ENCODE data around the gene TNFAIP8L1.

Gene TNFAIP8L1

DNA sequence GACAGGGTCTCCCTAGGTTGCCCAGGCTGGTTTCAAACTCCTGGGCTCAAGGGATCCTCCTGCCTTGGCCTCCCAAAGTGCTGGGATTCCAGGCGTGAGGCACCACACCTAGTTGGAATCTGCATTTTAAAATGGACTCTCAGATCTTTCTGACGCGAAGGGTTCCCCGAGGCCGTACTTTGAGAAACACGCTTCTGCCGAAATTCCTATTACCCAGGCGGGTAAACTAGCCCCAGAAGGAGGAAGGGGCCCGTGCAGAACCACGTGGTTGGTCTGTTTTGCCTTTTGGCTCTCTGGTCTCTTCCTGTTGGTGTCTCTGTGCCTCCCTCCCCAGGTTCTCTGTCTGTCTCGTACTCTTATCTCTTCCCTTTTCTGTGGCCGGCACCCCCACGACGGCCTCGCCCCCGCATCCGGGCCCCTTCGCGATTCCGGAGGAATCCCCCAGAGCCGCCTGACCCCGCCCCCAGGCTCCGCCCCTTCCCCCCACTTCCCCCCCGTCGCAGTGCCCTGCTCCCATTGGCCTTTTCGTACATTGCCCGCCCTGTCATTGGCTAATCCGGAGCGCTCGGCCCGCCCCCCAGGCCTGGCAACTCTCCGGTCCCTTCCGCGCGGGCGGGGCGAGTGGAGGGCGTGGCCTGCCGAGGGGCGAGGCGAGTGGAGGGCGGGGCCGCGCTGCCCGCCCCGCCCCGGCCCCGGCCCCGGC, at the start of gene TNFAIP8L1:
TSS of gene TNFAIP8L1 (plus strand) at position 689 of the 703 bp plus-strand sequence. CDS start 12,354 bp downstream, outside the sequence.
- peak; percentile 71 for ATAC-seq
- TF ChIP-seq PPARA (CRISPR knock-in tag; IDR thresholded peaks at IDR 0.05; ENCODE audit: borderline replicate concordance), result no peak
- no peak for TF ChIP-seq TCF4 (CRISPR knock-in tag; IDR thresholded peaks at IDR 0.05; ENCODE audit: borderline replicate concordance)
- TF ChIP-seq ZNF8 (CRISPR knock-in tag; IDR thresholded peaks at IDR 0.05), result no peak
- no peak for TF ChIP-seq CSRNP3 (CRISPR knock-in tag; IDR thresholded peaks at IDR 0.05)
- no peak for TF ChIP-seq CREB5 (CRISPR knock-in tag; IDR thresholded peaks at IDR 0.05; ENCODE audit: low read depth)
- TF ChIP-seq ZNF565 (CRISPR knock-in tag; conservative IDR thresholded peaks at IDR 0.05; ENCODE audit: low read depth), result no peak
- no peak for TF ChIP-seq ZNF70 (CRISPR knock-in tag; IDR thresholded peaks at IDR 0.05)
- TF ChIP-seq RARB (CRISPR knock-in tag; IDR thresholded peaks at IDR 0.05), result no peak

DNA sequence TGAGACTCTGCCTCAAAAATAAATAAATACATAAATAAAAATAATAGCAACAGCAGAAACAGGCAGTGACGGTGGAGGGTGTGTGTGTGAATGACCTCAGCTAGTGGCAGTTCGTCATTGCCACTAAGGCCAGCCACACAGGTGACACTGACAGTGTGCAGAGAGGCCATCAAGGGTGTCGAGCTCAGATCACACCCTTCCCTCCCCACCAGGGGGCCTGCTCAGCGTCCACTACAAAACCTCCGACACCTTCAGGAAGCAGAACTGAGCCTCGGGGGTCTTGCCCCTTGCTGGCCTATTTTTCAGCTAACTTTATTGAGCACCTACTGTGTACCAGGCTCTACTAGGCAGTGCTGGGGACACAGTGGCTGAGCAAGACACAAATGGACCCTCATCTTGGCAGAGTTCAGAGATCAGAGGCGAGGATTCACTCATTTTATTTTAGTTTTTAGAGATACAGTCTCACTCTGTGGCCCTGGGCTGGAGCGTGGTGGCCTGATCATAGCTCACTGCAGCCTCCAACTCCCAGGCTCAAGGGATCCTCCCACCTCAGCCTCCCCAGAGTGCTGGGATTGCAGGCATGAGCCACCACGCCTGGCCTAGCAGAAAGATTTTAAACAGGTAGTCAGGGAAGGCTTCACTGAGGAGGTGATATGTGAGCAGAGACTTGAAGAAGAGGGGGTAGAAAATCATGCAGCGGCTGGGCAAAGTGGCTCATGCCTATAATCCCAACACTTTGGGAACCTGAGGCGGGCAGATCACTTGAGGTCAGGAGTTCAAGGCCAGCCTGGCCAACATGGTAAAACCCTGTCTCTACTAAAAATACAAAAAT, 49.5 kb upstream of the TNFAIP8L1 start:
- TF ChIP-seq TOX (CRISPR knock-in tag; IDR thresholded peaks at IDR 0.05; ENCODE audit: borderline replicate concordance) (no peak), CSDC2 (CRISPR knock-in tag; IDR thresholded peaks at IDR 0.05) (no peak), OSR1 (CRISPR knock-in tag; IDR thresholded peaks at IDR 0.05) (no peak), ISL1 (CRISPR knock-in tag; IDR thresholded peaks at IDR 0.05) (no peak), GLIS3 (CRISPR knock-in tag; IDR thresholded peaks at IDR 0.05) (no peak), ZNF565 (CRISPR knock-in tag; conservative IDR thresholded peaks at IDR 0.05; ENCODE audit: low read depth) (no peak), SNAI2 (CRISPR knock-in tag; IDR thresholded peaks at IDR 0.05) (no peak), RARB (CRISPR knock-in tag; IDR thresholded peaks at IDR 0.05) (no peak), ARNTL (CRISPR knock-in tag; IDR thresholded peaks at IDR 0.05; ENCODE audit: borderline replicate concordance, low read depth) (no peak), ZFP30 (CRISPR knock-in tag; IDR thresholded peaks at IDR 0.05) (no peak), CSRNP3 (CRISPR knock-in tag; IDR thresholded peaks at IDR 0.05) (no peak), ZFP3 (CRISPR knock-in tag; IDR thresholded peaks at IDR 0.05) (no peak), TCF4 (CRISPR knock-in tag; IDR thresholded peaks at IDR 0.05; ENCODE audit: borderline replicate concordance) (no peak), BACH2 (CRISPR knock-in tag; IDR thresholded peaks at IDR 0.05; ENCODE audit: borderline replicate concordance) (no peak), ZC3H10 (CRISPR knock-in tag; IDR thresholded peaks at IDR 0.05) (no peak), PPARA (CRISPR knock-in tag; IDR thresholded peaks at IDR 0.05; ENCODE audit: borderline replicate concordance) (no peak), TSHZ2 (CRISPR knock-in tag; IDR thresholded peaks at IDR 0.05) (no peak), ZNF8 (CRISPR knock-in tag; IDR thresholded peaks at IDR 0.05) (no peak)
- TF ChIP-seq, protein P1, sequence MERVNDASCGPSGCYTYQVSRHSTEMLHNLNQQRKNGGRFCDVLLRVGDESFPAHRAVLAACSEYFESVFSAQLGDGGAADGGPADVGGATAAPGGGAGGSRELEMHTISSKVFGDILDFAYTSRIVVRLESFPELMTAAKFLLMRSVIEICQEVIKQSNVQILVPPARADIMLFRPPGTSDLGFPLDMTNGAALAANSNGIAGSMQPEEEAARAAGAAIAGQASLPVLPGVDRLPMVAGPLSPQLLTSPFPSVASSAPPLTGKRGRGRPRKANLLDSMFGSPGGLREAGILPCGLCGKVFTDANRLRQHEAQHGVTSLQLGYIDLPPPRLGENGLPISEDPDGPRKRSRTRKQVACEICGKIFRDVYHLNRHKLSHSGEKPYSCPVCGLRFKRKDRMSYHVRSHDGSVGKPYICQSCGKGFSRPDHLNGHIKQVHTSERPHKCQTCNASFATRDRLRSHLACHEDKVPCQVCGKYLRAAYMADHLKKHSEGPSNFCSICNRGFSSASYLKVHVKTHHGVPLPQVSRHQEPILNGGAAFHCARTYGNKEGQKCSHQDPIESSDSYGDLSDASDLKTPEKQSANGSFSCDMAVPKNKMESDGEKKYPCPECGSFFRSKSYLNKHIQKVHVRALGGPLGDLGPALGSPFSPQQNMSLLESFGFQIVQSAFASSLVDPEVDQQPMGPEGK (CRISPR knock-in tag; IDR thresholded peaks at IDR 0.05; ENCODE audit: borderline replicate concordance), result no peak
- TF ChIP-seq, protein P2, sequence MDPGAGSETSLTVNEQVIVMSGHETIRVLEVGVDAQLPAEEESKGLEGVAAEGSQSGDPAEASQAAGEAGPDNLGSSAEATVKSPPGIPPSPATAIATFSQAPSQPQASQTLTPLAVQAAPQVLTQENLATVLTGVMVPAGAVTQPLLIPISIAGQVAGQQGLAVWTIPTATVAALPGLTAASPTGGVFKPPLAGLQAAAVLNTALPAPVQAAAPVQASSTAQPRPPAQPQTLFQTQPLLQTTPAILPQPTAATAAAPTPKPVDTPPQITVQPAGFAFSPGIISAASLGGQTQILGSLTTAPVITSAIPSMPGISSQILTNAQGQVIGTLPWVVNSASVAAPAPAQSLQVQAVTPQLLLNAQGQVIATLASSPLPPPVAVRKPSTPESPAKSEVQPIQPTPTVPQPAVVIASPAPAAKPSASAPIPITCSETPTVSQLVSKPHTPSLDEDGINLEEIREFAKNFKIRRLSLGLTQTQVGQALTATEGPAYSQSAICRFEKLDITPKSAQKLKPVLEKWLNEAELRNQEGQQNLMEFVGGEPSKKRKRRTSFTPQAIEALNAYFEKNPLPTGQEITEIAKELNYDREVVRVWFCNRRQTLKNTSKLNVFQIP (CRISPR knock-in tag; IDR thresholded peaks at IDR 0.05; ENCODE audit: borderline replicate concordance, low read depth), result no peak
- ATAC-seq, result peak; percentile 38; the same call in 2 of the 3 replicates

All from SK-N-SH treated with all-trans-retinoic acid at 6 μM for 48 hours (cell line).